ENCODE measurements around the gene CFAP77.

The CFAP77 gene

GRCh38 chr9:132457504-132458236 is 47.7 kb downstream of the CFAP77 start:
- DNase-seq, result no peak

GRCh38 chr9:132458432-132458831 is 48.4 kb downstream of the CFAP77 start:
- DNase-seq, result no peak

- no peak for DNase-seq
These were observed 49.6 kb downstream of the CFAP77 start for GRCh38 chr9:132459661-132460060.

- DNase-seq, result no peak
These were observed 50.2 kb downstream of the CFAP77 start for GRCh38 chr9:132460240-132460639.

- DNase-seq, result no peak
These were observed 51.4 kb downstream of the CFAP77 start for GRCh38 chr9:132461281-132461896.

DNA sequence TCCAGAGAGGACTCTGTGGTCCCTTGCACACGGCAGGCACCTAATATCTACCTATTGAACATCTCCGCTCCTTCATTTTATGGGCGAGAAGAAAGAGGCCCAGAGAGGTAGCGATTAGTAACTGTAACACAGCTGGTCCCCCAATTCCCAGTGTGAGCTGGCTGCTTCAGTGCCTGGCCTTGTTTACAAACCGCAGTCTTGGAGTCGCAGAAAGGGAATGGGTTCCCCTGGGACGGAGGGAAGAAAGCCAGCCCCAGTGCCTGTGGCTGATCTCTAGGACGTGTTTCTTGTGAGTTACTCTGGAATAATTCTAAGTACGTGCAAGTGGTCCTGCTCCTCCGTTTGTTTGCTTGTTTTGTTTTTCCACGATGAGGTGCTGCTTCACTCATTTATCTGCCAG is 52.0 kb downstream of the CFAP77 start:
- DNase-seq, result no peak

- no peak for DNase-seq
These were observed 54.5 kb downstream of the CFAP77 start for GRCh38 chr9:132464547-132464946.

DNA sequence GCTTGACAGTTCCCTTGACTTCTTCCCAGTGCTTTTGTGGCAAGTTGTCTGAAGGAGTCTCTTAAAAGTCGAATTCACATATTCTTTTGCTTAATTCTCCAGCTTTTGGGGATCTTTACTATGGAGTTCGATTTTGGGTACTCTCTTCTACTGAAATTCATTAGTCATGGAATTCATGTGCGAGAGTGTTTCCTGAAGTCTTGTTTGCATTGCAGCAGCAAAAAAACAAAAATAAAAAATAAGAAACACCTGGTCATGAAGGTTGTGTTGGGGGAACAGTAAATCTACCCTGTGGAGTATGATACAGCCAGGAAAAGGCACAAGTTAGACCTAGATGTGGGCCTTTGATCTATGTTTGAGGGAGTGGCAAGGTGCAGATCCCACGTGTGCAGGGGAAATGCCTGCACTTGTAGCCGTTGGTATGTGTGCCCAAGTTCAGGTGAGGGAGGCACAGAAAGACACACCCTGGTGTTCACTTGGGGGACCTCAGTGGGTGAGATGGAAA is 55.2 kb downstream of the CFAP77 start:
- no peak for DNase-seq

DNA sequence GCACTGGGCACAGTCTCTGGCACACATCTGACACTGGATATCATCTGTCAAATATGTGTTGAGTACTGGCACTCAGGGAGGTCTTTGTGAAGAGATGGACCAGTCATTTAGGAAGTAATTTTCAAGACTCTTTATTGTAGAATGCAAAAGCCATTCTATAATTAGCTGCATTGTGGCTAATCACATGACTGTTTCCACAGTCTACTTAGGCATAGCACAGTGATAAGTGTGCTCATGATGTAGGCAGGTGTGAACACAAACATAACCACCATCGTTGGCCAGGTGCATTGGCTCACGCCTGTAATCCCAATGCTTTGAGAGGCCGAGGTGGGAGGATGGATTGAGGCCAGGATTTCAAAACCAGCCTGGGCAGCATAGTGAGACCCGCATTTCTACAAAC is 62.2 kb downstream of the CFAP77 start:
- no peak for DNase-seq

DNA sequence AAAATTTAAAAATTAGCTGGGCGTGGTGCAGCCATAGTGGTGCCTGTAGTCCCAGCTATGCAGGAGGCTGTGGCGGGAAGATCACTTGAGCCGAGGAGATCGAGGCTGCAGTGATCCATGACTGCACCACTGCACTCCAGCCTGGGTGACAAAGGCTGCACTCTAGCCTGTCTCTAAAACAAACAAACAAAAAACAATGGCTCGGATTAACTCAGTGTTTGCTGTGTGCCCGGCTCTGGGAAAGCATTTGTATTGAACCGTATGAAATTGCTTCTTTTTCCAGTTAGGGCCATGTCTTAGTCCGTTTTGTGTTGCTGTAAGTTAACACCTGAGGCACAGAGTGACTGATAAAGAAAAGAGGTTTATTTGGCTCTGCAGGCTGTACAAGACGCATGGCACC is 62.6 kb downstream of the CFAP77 start:
- no peak for DNase-seq

GRCh38 chr9:132474253-132474652 is 64.2 kb downstream of the CFAP77 start:
- no peak for DNase-seq

GRCh38 chr9:132478353-132479050 is 68.5 kb downstream of the CFAP77 start:
- DNase-seq, result no peak

DNA sequence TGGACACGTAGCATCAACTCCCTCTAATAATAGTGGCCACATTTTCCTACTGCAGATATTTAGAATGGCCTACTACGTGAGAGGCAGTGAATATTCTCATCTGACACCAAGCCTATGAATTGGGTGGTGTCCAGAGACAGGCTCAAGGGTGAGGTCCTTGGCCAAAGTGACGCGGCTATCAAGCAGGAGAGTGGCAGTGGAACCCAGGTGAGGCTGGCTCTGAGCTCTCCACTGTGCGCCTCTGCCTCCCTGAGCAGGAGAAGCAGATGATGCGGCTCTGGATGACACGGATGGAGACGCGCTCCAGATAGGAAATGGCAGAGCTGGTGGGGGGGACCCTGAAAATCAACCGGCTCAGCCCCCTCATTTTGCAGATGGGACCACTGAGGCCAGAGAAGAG is 69.7 kb downstream of the CFAP77 start:
- no peak for DNase-seq

GRCh38 chr9:132481053-132481849 is 71.2 kb downstream of the CFAP77 start:
- no peak for DNase-seq

- no peak for DNase-seq
These were observed 72.3 kb downstream of the CFAP77 start for GRCh38 chr9:132482196-132482813.

DNA sequence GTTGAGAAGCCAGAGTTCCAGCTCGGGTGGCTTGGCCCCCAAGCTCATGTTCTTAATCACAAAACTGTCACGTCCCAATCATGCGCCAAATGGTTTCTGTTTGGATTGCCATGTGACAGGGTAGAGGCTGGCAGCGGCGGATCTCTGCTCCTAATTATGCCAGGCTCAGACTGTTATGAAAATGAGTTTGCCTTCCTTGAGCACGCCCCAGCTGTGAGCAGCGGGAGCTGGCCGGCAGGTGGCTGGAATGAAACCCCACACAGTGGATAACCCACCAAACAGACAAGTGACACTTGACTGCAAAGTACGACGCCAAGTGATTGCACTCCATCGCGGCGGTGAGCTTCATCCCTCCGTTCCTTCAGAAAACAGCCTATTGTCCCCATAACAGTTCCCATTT is 75.4 kb downstream of the CFAP77 start:
- DNase-seq, result no peak

DNA sequence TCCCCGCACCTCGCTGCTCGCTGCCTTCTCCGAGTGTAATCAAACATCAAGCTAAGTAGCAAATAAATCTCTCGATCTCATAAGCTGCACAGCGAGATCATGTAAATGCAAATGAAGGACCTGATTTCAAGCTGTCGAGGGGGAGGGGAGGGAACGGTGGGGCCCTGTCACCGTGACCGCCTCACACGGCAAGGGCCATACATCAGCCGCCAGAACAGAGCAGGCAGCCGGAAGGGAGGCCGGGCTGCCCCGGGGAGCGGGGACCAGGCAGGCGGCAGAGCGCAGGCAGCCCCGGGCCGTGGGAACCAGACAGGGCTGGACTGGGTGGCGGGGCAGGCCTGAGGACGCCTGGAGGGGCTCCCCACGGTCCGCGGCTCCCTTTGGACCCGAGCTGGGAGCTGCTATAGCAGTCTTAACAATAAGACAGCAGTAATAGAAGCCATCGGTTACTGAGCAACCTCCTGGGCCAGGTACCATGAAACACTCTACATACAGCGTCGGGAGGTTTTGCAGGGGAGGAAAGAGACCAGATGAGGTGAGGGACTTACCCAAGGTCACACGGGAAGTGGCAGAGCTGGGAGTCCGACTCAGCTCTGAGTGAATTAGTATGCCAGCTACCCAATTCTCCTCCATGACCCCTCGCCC is 76.8 kb downstream of the CFAP77 start:
- DNase-seq, result peak; percentile 26

- no peak for DNase-seq
These were observed 77.4 kb downstream of the CFAP77 start for GRCh38 chr9:132487351-132487791.

- DNase-seq, result no peak
These were observed 78.0 kb downstream of the CFAP77 start for GRCh38 chr9:132487980-132488535.

GRCh38 chr9:132488626-132489025 is 78.6 kb downstream of the CFAP77 start:
- DNase-seq, result no peak

- DNase-seq, result no peak
These were observed 79.5 kb downstream of the CFAP77 start for GRCh38 chr9:132489536-132489935.

DNA sequence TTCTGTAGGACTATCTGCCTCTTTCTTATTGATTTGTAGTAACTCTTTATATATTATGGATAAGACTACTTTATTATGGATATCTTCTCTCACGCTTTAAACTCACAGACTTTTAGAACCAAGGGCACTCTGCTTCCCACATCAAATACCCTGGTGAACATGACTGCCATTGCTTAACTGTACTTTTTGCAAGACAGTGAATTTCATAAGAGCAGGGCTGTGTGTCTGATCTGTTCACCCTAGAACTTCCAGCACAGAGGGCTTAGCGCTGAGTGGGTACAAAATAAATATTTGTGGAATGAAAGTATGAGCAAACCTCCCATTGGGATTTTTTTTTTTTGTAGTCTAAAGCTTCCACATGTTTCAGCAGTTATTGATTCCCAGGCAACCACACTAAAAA is 84.8 kb downstream of the CFAP77 start:
- no peak for DNase-seq
